HEK293 (cell line): ENCODE data around the gene RHEB.

Experiments
- CTCF ChIA-PET: fragments of 350-600 bp; formaldehyde crosslinking; extraction: SDS; loops from one replicate; lab custom pipeline; 2021; ENCODE audit warnings: antibody characterized with exemption; lab: Yijun Ruan, JAX
- POLR2A ChIA-PET: fragments of 300-600 bp; formaldehyde crosslinking; extraction: SDS; loops from one replicate; lab custom pipeline; 2020; ENCODE audit warnings: antibody characterized with exemption, inconsistent platforms; lab: Yijun Ruan, JAX
- H3K27ac ChIP-seq: fragments of 200-500 bp; sonication (Bioruptor generic); 2 replicates; pipeline ENCODE4 v1.5.1; 2014; ENCODE audit warnings: low read depth, low read length, control low read depth, inconsistent platforms; ENCODE audit errors: extremely low read depth
- H3K36me3 ChIP-seq, 2 experiments: fragments of 200-500 bp in 1 of 2; sonication (Bioruptor generic) in 1 of 2; 1 replicate in 1 of 2; 2 replicates in 1 of 2; pipeline ENCODE4 v1.5.1; 2014 to 2017; ENCODE audit warnings: inconsistent platforms in 2 of 2, low read length in 2 of 2; ENCODE audit not compliant: control insufficient read depth in 2 of 2, insufficient read depth in 1 of 2
- H3K4me1 ChIP-seq: fragments of 200-500 bp; sonication (Bioruptor generic); 2 replicates; pipeline ENCODE4 v1.5.1; 2014; ENCODE audit warnings: mild to moderate bottlenecking, low read length, inconsistent platforms; ENCODE audit not compliant: control insufficient read depth, insufficient read depth
- H3K4me3 ChIP-seq: 2 replicates; pipeline ENCODE4 v1.5.1; 2011; ENCODE audit warnings: low read depth, mild to moderate bottlenecking, control low read depth, low read length, moderate library complexity
- H3K9me3 ChIP-seq: fragments of 200-500 bp; sonication (Bioruptor generic); 2 replicates; pipeline ENCODE4 v1.5.1; 2014; ENCODE audit warnings: low read depth, low read length, inconsistent platforms; ENCODE audit not compliant: control insufficient read depth, insufficient read depth
- CTCF ChIP-seq: fragments of 450-650 bp; formaldehyde crosslinking; IDR thresholded peaks from 2 replicates; pipeline ENCODE4 v1.5.1; 2016; ENCODE audit warnings: missing biosample characterization, missing genetic modification characterization
- KLF17 ChIP-seq: fragments of 450-650 bp; formaldehyde crosslinking; IDR thresholded peaks from 2 replicates; pipeline ENCODE4 v1.5.1; 2016; ENCODE audit warnings: missing biosample characterization, missing genetic modification characterization
- MEIS1 ChIP-seq: sonication (generic); formaldehyde crosslinking; IDR thresholded peaks from 2 replicates; pipeline ENCODE4 v1.8.1; 2022; ENCODE audit warnings: missing genetic modification reagents, mild to moderate bottlenecking, borderline replicate concordance
- PRDM6 ChIP-seq: fragments of 450-650 bp; formaldehyde crosslinking; IDR thresholded peaks from 2 replicates; pipeline ENCODE4 v1.5.1; 2017; ENCODE audit warnings: missing biosample characterization, missing genetic modification characterization
- TSHZ1 ChIP-seq: fragments of 450-650 bp; formaldehyde crosslinking; IDR thresholded peaks from 2 replicates; pipeline ENCODE4 v1.5.1; 2016; ENCODE audit warnings: missing biosample characterization, missing genetic modification characterization, borderline replicate concordance
- WT1 ChIP-seq: fragments of 450-650 bp; formaldehyde crosslinking; IDR thresholded peaks from 2 replicates; pipeline ENCODE4 v1.5.1; 2016; ENCODE audit warnings: missing biosample characterization, missing genetic modification characterization
- ZBTB17 ChIP-seq: fragments of 450-650 bp; formaldehyde crosslinking; IDR thresholded peaks from 2 replicates; pipeline ENCODE4 v1.5.1; 2016; ENCODE audit warnings: missing biosample characterization, missing genetic modification characterization
- ZBTB48 ChIP-seq: fragments of 450-650 bp; formaldehyde crosslinking; IDR thresholded peaks from 2 replicates; pipeline ENCODE4 v1.5.1; 2016; ENCODE audit warnings: missing biosample characterization, missing genetic modification characterization
- ZFP37 ChIP-seq: fragments of 450-650 bp; formaldehyde crosslinking; IDR thresholded peaks from 2 replicates; pipeline ENCODE4 v1.5.1; 2016; ENCODE audit warnings: missing biosample characterization, missing genetic modification characterization
- ZFP69B ChIP-seq: fragments of 450-650 bp; formaldehyde crosslinking; IDR thresholded peaks from 2 replicates; pipeline ENCODE4 v1.5.1; 2016; ENCODE audit warnings: missing biosample characterization, missing genetic modification characterization
- ZNF112 ChIP-seq: fragments of 450-650 bp; formaldehyde crosslinking; IDR thresholded peaks from 2 replicates; pipeline ENCODE4 v1.5.0; 2017; ENCODE audit warnings: missing biosample characterization, missing genetic modification characterization
- ZNF133 ChIP-seq: fragments of 450-650 bp; formaldehyde crosslinking; IDR thresholded peaks from 2 replicates; pipeline ENCODE4 v1.5.1; 2016; ENCODE audit warnings: missing biosample characterization, missing genetic modification characterization
- ZNF157 ChIP-seq: fragments of 450-650 bp; formaldehyde crosslinking; IDR thresholded peaks from 2 replicates; pipeline ENCODE4 v1.5.1; 2016; ENCODE audit warnings: missing biosample characterization, missing genetic modification characterization
- ZNF174 ChIP-seq: fragments of 450-650 bp; formaldehyde crosslinking; IDR thresholded peaks from 2 replicates; pipeline ENCODE4 v1.5.0; 2017; ENCODE audit warnings: missing biosample characterization, mild to moderate bottlenecking, missing genetic modification characterization
- ZNF324 ChIP-seq: fragments of 450-650 bp; formaldehyde crosslinking; IDR thresholded peaks from 2 replicates; pipeline ENCODE4 v1.5.1; 2016; ENCODE audit warnings: missing biosample characterization, missing genetic modification characterization
- ZNF335 ChIP-seq: fragments of 450-650 bp; formaldehyde crosslinking; conservative IDR thresholded peaks from 2 replicates; pipeline ENCODE4 v1.5.1; 2016; ENCODE audit warnings: missing biosample characterization, missing genetic modification characterization
- ZNF354C ChIP-seq: fragments of 450-650 bp; formaldehyde crosslinking; IDR thresholded peaks from 2 replicates; pipeline ENCODE4 v1.5.1; 2016; ENCODE audit warnings: missing biosample characterization, missing genetic modification characterization, low read depth, borderline replicate concordance
- ZNF660 ChIP-seq: fragments of 450-650 bp; IDR thresholded peaks from 2 replicates; pipeline ENCODE4 v1.5.1; 2018; ENCODE audit warnings: missing biosample characterization, mild to moderate bottlenecking, missing genetic modification characterization
- ZNF692 ChIP-seq: fragments of 450-650 bp; formaldehyde crosslinking; IDR thresholded peaks from 2 replicates; pipeline ENCODE4 v1.5.1; 2016; ENCODE audit warnings: missing biosample characterization, missing genetic modification characterization
- ZNF701 ChIP-seq: fragments of 450-650 bp; formaldehyde crosslinking; IDR thresholded peaks from 2 replicates; pipeline ENCODE4 v1.5.1; 2016; ENCODE audit warnings: missing biosample characterization, missing genetic modification characterization
- ZNF704 ChIP-seq: fragments of 450-650 bp; formaldehyde crosslinking; IDR thresholded peaks from 2 replicates; pipeline ENCODE4 v1.5.1; 2016; ENCODE audit warnings: missing biosample characterization, missing genetic modification characterization

Gene RHEB

GRCh38 chr7:151551820-151552219, 32.1 kb upstream of the RHEB start (continued):
- no peak for TF ChIP-seq MEIS1
- no peak for TF ChIP-seq ZNF133 (tag by site-specific recombination)
- TF ChIP-seq ZBTB48 (tag by site-specific recombination), result peak; percentile 92
- no peak for TF ChIP-seq ZNF324
- no peak for TF ChIP-seq TSHZ1 (tag by site-specific recombination)

GRCh38 chr7:151550656-151551286, 31.1 kb upstream of the RHEB start:
- H3K9me3 ChIP-seq, result no peaks in the 10 kb centered on the region
- no peaks in the 10 kb centered on the region for H3K36me3 ChIP-seq
- POLR2A ChIA-PET, result interaction anchor here (0.7 kb wide), 1 partner anchor 11 kb away, joined by 5 read pairs; no protein-coding TSS in a partner anchor
- TF ChIP-seq WT1 (tag by site-specific recombination) (peak; percentile 22; the same call in 1 of the 2 replicates), ZNF692 (tag by site-specific recombination) (0 out of 2 replicates have a peak, but pooled peaks have one; percentile 13), ZNF660 (tag by site-specific recombination) (peak; percentile 62; the same call in 1 of the 2 replicates), ZFP37 (tag by site-specific recombination) (no peak), ZNF704 (tag by site-specific recombination) (no peak), ZBTB17 (tag by site-specific recombination) (0 out of 2 replicates have a peak, but pooled peaks have one; percentile 17)
- H3K4me3 ChIP-seq, result no peak overlapping the region
- H3K27ac ChIP-seq, result no peak overlapping the region
- no peaks in the 10 kb centered on the region for H3K4me1 ChIP-seq
- CTCF ChIA-PET, result no interaction called here

GRCh38 chr7:151549644-151550043, 29.9 kb upstream of the RHEB start:
- H3K36me3 ChIP-seq, result no peaks in the 10 kb centered on the region
- H3K9me3 ChIP-seq, result no peaks in the 10 kb centered on the region
- ChIA-PET POLR2A (interaction anchor here (0.7 kb wide), 1 partner anchor 1065 kb away, joined by 3 read pairs; no protein-coding TSS in a partner anchor), CTCF (interaction anchor here (0.6 kb wide), 1 partner anchor 183 kb away, joined by 3 read pairs; no protein-coding TSS in a partner anchor)
- H3K4me1 ChIP-seq, result no peaks in the 10 kb centered on the region
- no peak overlapping the region for H3K27ac ChIP-seq
- no peak overlapping the region for H3K4me3 ChIP-seq
- TF ChIP-seq ZNF174 (tag by site-specific recombination) (no peak), ZNF157 (tag by site-specific recombination) (no peak), ZNF701 (tag by site-specific recombination) (no peak), PRDM6 (tag by site-specific recombination) (no peak), KLF17 (tag by site-specific recombination) (no peak), ZNF112 (tag by site-specific recombination) (no peak), CTCF (tag by site-specific recombination) (no peak), ZFP69B (no peak), ZNF354C (tag by site-specific recombination) (no peak), ZNF335 (tag by site-specific recombination) (no peak)
